GM21786 (cell line): ENCODE measurements around the gene TTLL11.

Experiments
- ATAC-seq: cut with Tn5 transposase; IDR thresholded peaks from one replicate; pipeline ENCODE4 v1.9.1; 2021; ENCODE audit not compliant: unreplicated experiment

The TTLL11 gene

DNA sequence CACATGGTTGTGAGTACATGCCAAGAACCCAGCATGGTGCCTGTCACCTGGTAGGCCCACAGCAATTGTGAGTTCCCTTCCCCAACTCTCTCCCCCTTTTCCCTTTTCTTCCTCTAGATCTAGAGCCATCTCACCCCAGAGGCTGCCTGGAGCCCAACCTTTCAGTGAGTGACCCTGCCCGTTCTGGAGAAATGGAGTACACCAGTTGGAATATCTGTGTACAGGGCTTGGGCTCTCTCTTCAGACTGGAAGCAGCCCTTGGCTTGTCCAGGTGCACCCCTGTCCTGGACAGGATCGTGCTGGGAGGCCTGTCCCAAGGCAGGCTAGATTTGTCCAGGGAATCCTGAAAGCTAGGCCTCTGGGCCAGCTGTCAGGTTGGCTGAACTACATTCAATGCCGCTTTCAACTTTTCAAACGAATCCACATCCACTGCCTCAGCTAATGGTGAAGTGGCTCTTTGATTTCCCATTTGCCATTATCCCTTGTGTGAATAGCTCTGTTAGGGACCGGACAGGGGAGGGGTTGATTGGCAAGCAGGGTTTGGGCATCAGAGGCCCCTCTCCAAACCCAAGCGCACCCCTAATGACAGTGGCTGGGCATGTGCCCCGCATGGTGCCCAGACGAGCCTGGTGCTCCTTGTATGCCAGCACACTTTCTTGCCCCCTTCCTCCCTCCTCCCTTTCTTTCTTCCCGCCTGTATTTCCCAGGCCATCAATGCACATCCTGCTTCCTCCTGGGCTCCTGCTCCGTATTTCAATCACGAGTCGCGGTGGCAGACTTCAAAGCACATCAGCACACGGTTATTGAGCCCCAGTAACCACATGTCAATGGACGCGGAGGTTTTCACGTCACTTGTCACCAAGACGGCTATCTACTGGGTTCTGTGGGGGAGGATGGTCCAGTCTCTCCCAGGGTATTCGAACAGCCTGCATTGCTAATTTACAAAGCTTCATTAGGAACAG lies 230.5 kb downstream of the TTLL11 start:
- no peak for ATAC-seq

- no peak for ATAC-seq
Measured at GRCh38 chr9:121861501-121862180, 231.5 kb downstream of the TTLL11 start.

DNA sequence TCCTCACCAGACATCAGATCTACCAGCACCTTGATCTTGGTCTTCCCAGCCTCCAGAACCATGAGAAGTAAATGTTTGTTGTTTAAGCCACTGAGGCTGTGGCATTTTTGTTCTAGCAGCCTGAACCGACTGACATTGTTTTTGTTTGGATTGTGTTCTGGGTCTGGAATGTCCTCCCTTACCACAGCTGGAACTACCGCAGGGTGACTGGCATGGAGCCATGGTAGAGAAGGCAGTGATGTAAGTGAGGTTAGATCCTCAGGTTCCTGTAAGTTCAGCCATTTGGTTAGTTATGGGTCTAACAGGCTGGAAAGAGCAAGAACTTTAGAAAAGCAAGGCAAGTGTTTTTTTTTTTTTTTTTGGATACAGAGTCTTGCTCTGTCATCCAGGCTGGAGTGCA lies 232.4 kb downstream of the TTLL11 start:
- no peak for ATAC-seq

- no peak for ATAC-seq
Measured at GRCh38 chr9:121860213-121860612, 232.9 kb downstream of the TTLL11 start.

GRCh38 chr9:121859646-121860045 lies 233.5 kb downstream of the TTLL11 start:
- no peak for ATAC-seq

DNA sequence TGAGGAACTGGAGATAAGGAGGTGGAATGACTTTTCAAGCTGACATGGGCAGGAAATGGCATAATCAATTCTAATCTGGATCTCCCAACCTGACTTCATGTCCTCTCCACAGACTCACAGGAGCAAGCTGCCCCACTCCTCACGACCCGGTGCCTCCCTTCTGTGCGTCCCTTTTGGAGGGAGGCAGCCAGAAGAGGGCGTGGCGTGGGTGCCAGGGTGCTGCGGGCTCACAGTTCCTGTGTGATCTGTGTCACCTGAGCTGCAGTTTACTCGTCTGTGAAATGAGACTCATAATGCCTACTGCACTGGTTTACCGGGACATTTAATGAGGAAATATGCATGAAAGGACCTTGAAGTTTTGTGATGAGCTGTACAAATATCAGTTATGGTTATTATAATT lies 234.3 kb downstream of the TTLL11 start:
- no peak for ATAC-seq

DNA sequence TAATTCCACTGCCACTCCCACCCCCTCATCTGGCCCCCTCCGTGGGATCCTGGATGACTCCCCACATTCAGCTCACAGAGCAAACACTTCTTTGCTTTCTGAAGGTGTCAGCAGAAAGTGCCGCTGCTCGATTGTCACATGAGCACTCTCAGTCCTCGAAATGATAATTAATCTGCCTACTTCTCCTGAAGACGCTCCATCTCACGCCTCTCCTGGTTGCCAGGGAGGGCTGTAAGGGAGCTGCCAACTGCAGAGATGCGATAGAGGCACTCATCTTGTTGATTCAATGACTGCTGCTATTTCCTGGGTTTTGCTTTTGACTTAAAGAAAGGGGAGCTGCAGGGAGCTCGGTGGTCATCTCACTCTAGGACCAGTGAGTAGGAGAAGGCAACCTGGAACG lies 235.2 kb downstream of the TTLL11 start:
- ATAC-seq: no peak

DNA sequence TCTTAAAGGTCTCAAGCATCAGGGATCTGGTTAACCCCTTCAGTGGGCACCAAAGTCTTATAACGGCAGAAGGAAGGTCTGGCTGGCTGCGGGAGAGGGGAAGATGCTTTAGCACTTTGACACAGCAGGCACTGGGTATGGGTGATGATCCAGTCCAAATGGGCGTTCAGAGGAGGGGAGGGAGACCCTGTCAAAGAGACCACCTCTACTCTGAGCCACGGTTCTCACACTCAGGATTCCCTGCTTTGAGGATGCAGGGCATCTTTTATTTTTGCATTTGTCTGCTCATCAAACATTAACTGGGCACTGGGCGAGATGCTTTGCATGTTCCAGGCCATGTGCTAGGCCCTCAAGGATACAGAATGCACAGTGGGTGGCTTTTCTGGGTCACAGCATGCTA lies 237.6 kb downstream of the TTLL11 start:
- ATAC-seq: no peak

- ATAC-seq: no peak
Measured at GRCh38 chr9:121853617-121854395, 239.3 kb downstream of the TTLL11 start.

GRCh38 chr9:121852651-121853616 lies 240.2 kb downstream of the TTLL11 start:
- ATAC-seq: no peak

- no peak for ATAC-seq
Measured at GRCh38 chr9:121852241-121852640, 240.9 kb downstream of the TTLL11 start.

GRCh38 chr9:121851641-121852091 lies 241.4 kb downstream of the TTLL11 start:
- ATAC-seq: no peak

- no peak for ATAC-seq
Measured at GRCh38 chr9:121850366-121850765, 242.7 kb downstream of the TTLL11 start.

DNA sequence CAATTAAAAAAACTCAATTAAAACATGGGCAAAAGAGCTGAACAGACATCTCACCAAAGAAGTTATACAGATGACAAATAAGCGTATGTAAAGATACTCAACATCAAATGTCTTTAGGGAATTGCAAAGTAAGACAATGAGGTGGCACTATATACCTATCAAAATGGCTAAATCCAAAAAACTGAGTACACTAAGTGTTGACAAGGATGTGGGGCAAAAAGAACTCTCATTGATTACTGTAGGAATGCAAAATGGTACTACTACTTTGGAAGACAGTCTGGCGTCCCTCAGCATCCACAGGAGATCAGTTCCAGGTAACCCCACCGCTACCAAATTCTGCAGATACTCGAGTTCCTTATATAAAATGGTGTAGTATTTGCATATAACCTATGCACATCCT lies 243.6 kb downstream of the TTLL11 start:
- ATAC-seq: no peak

- no peak for ATAC-seq
Measured at GRCh38 chr9:121844562-121844961, 248.5 kb downstream of the TTLL11 start.

DNA sequence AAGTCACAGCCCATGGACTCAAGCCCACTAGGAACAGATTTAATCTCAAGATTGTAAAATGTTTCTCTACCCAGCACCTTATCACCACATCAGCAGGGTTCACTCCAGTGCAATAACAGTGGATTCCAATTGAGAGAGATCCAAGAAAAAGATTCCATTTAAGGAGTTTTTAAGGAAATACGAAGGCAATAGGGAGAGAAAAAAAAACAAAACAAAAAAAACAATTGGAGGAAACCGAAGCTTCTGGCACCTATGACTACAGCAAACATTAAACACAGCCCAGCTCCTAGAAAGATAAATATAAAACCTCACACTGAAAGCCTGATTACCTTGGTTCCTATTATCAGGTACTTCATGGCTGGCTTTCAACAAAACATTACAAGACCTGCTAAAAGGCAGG lies 249.0 kb downstream of the TTLL11 start:
- no peak for ATAC-seq

GRCh38 chr9:121842612-121842978 lies 250.5 kb downstream of the TTLL11 start:
- ATAC-seq: no peak

DNA sequence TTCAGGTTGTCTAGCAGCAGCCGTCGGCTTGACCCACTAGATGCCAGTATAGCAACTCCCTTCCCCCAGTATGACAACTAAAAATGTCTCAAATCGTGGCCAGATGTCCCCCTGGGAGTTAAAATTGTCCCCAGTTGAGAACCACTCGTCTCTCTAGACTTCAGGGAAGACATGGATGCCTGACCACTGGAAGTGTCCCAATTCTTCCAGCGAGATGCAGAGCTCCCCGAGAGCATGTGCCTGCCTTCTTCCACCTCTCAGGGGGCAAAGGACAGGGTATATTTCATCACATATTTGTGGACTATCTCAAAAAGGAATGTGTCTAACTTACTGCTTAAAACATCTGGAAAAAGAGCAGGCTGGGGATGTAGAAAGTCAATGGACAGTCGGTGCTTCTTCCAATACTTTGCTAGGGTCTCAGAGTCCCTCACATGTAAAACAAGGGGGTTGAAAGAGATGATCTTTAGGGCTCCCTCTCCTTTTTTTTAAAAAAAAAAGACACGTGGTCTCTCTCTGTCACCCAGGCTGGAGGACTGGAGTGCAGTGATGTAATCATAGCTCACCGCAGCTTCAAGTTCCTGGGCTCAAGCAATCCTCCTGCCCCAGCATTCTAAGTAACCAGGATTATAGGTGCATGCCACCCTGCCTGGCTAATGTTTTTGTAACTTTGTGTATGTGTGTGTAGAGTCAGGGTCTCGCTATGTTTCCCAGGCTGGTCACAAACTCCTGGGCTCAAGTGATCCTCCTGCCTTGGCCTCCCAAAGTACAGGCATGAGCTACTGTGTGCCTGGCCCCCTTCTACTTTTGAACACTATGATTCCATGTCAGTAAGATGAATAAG lies 251.1 kb downstream of the TTLL11 start:
- ATAC-seq: no peak
